Measurements from ENCODE around the gene GDAP1L1. TPM values are rescaled to one million over a fixed set of nuclear protein-coding genes. Genes with fewer than 3 reads are reported as not detected.

GDAP1L1 gene
- total RNA-seq, 4 donors from 2014 or later: not detected

DNA sequence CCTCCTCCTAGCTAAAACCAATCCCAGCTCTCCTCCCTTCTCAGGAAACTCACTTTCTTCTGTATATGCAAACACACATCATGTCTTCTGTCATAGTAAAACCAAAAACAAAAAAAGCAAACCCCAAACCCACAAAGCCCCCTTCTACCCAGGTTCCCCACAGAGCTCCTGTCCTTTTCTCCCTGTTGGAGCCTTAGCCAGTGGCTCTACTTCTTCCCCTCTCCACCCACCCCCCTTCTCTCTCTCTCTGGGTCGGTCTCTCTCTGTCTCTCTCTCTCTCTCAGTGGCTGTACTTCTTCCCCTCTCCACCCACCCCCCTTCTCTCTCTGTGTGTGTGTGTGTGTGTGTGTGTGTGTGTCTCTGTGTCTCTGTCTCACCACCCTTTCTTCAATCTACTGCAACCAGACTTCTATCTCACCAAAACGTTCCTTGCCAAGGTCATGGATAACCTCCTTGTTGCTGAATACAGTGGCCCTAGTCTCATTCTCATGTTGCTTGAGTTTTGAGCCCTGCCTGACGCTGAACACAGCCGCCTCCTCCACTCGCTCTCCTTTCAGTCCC lies 27.9 kb upstream of the GDAP1L1 start:
- H3K27ac ChIP-seq: no peak overlapping the region
- H3K4me1 ChIP-seq: peaks cover 5 to 23% (median 15%) of the 10 kb centered on the region in 4 donors
- H3K36me3 ChIP-seq: no peaks in the 10 kb centered on the region
- intact Hi-C loops (cut with DNase I; ENCODE audit: low total_unique reads) (no loop called here), in situ Hi-C loops (cut with MboI; ENCODE audit: low pct_ligation_motif_present in 1 of 4, low pct_unique_long_range_greater_than_20kb in 1 of 4, low sequenced_read_pairs in 3 of 4) (loop anchor here (5.0 to 25.0 kb wide), 6 partner anchors 88 to 393 kb away; partner anchors contain the start of gene FITM2 (in 2 of the 4))
- H3K9me3 ChIP-seq: no peaks in the 10 kb centered on the region
- 61 to 62% methylated on average over 4 to 5 of the region's 5 CpGs for WGBS, 2 donors (ENCODE audit: low coverage in 1 of 2)
- DNase-seq: no peak
- H3K4me3 ChIP-seq: no peak overlapping the region
- TF ChIP-seq CTCF (IDR thresholded peaks at IDR 0.05) (no peak), POLR2AphosphoS5 (IDR thresholded peaks at IDR 0.05) (no peak), POLR2A (IDR thresholded peaks at IDR 0.05) (no peak), EP300 (IDR thresholded peaks at IDR 0.05; ENCODE audit: low read depth) (no peak)
- no peaks in the 10 kb centered on the region for H3K27me3 ChIP-seq

DNA sequence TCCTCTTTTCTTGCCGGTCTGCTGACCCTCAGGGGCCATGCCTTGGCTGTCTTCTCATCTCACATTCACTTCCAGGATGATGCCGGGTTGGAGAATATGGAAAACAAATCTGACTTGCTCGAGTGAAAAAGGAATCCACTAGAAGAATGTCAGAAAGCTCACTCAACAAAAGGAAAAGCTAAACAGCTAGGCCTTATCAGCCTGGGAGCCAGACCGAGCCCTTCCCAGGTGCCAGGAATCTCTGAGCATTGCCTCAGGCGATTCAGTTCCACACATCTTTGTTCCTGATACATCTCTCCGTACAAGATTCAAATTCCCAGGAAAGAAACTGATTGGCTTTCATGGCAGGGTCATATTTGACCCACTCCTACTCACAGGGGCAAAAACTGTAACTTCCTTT lies 27.3 kb upstream of the GDAP1L1 start:
- H3K27me3 ChIP-seq: no peaks in the 10 kb centered on the region
- H3K36me3 ChIP-seq: no peaks in the 10 kb centered on the region
- peak overlapping the region in 1 of 4 donors; percentile 20 for H3K27ac ChIP-seq
- DNase-seq: no peak
- in situ Hi-C loops (cut with MboI; ENCODE audit: low pct_ligation_motif_present in 1 of 4, low pct_unique_long_range_greater_than_20kb in 1 of 4, low sequenced_read_pairs in 3 of 4): loop anchor here (5.0 to 25.0 kb wide), 7 partner anchors 85 to 393 kb away; partner anchors contain the start of gene FITM2 (in 2 of the 4)
- H3K4me1 ChIP-seq: peaks cover 5 to 23% (median 15%) of the 10 kb centered on the region in 4 donors
- no peak overlapping the region for H3K4me3 ChIP-seq
- H3K9me3 ChIP-seq: no peaks in the 10 kb centered on the region
- 58 to 100% methylated on average over 1 to 6 of the region's 6 CpGs for WGBS, 2 donors (ENCODE audit: low coverage in 1 of 2)
- intact Hi-C loops (cut with DNase I; ENCODE audit: low total_unique reads): no loop called here
- TF ChIP-seq EP300 (IDR thresholded peaks at IDR 0.05; ENCODE audit: low read depth) (no peak), POLR2AphosphoS5 (IDR thresholded peaks at IDR 0.05) (no peak), POLR2A (IDR thresholded peaks at IDR 0.05) (no peak), CTCF (IDR thresholded peaks at IDR 0.05) (no peak)

DNA sequence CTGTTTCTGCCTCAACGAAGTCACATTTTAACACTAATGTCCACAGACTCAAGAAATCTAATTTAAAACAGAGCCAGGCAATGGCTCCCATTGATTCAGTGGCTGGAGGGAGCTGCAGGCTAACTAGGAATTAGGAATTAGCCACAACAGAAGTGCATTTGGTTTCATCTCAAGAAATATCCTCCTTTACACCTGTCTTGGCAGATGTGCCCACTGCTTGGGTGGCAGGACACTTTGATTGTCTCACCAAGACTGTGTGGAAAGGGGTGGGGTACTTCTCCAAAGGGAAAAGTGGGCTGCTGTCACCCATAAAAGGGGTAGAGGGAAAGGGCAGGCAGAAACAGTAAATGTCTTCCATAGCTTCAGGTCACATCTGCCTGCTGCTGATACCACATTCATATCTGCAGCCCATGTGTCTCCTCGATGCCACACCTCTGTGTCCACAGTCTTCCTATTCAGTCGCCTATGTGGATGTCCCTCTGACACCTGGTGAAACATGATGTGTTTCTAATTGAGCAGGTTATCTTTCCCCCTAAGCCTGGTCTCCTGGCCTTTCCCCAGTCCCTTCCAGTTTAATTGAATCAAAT lies 25.6 kb upstream of the GDAP1L1 start:
- Histone ChIP-seq H3K27ac (no peak overlapping the region), H3K4me1 (peaks cover 5 to 20% (median 15%) of the 10 kb centered on the region in 4 donors), H3K27me3 (no peaks in the 10 kb centered on the region), H3K4me3 (no peak overlapping the region), H3K9me3 (no peaks in the 10 kb centered on the region), H3K36me3 (no peaks in the 10 kb centered on the region)
- 51 to 54% methylated on average over 3 of the region's 3 CpGs for WGBS, 2 donors (ENCODE audit: low coverage in 1 of 2)
- in situ Hi-C loops (cut with MboI; ENCODE audit: low pct_ligation_motif_present in 1 of 4, low pct_unique_long_range_greater_than_20kb in 1 of 4, low sequenced_read_pairs in 3 of 4) (loop anchor here (10.0 to 25.0 kb wide), 3 partner anchors 83 to 391 kb away; no protein-coding TSS in a partner anchor), intact Hi-C loops (cut with DNase I; ENCODE audit: low total_unique reads) (no loop called here)
- no peak for TF ChIP-seq POLR2AphosphoS5 (IDR thresholded peaks at IDR 0.05)
- TF ChIP-seq POLR2A (IDR thresholded peaks at IDR 0.05): no peak
- TF ChIP-seq CTCF (IDR thresholded peaks at IDR 0.05): no peak
- no peak for TF ChIP-seq EP300 (IDR thresholded peaks at IDR 0.05; ENCODE audit: low read depth)
- no peak for DNase-seq

DNA sequence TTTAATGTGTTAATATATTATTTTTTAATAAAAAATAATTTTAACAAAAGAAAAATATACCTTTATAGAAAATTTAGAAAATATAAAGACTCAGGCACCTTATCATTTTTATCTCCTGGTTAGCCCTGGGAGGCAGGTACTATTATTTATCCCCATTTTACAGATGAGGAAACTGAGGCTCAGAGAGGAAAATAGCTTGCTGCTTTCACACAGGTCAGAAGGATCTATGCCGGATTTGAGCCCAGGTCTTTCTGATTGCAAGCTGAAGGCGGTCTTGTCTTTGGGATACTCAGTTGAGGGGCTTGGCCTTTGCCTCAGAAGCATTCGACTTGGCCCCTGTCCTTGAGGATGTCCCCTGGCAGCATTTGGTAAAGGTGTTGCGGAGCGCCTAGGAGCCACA lies 25.1 kb upstream of the GDAP1L1 start:
- in situ Hi-C loops (cut with MboI; ENCODE audit: low pct_ligation_motif_present in 1 of 4, low pct_unique_long_range_greater_than_20kb in 1 of 4, low sequenced_read_pairs in 3 of 4) (loop anchor here (10.0 to 25.0 kb wide), 3 partner anchors 83 to 390 kb away; no protein-coding TSS in a partner anchor), intact Hi-C loops (cut with DNase I; ENCODE audit: low total_unique reads) (no loop called here)
- H3K27ac ChIP-seq: no peak overlapping the region
- no peaks in the 10 kb centered on the region for H3K36me3 ChIP-seq
- H3K4me1 ChIP-seq: peaks cover 5 to 20% (median 15%) of the 10 kb centered on the region in 4 donors
- TF ChIP-seq POLR2AphosphoS5 (IDR thresholded peaks at IDR 0.05): no peak
- no peak for TF ChIP-seq CTCF (IDR thresholded peaks at IDR 0.05)
- no peak for TF ChIP-seq POLR2A (IDR thresholded peaks at IDR 0.05)
- no peak for TF ChIP-seq EP300 (IDR thresholded peaks at IDR 0.05; ENCODE audit: low read depth)
- no peak overlapping the region for H3K4me3 ChIP-seq
- no peaks in the 10 kb centered on the region for H3K27me3 ChIP-seq
- WGBS, 2 donors (ENCODE audit: low coverage in 1 of 2): 91% methylated on average over 3 to 5 of the region's 5 CpGs
- H3K9me3 ChIP-seq: no peaks in the 10 kb centered on the region
- DNase-seq: no peak

All from transverse colon (tissue), 4 donors.